Measurements from ENCODE around the gene CYB561D2.

CYB561D2 gene

GRCh38 chr3:50380405-50381085 lies 29.9 kb downstream of the CYB561D2 start:
- H3K27me3 ChIP-seq (ENCODE audit: low read depth, low read length), result no peaks in the 10 kb centered on the region
- H3K36me3 ChIP-seq (replicated peaks; ENCODE audit: low read depth, low read length), result no peaks in the 10 kb centered on the region
- no peaks in the 10 kb centered on the region for H4K20me1 ChIP-seq (ENCODE audit: insufficient read depth, low read length)
- no peaks in the 10 kb centered on the region for H3K4me1 ChIP-seq (ENCODE audit: low read length)
- no peak overlapping the region for H3K4me3 ChIP-seq (ENCODE audit: low read length)
- H3K27ac ChIP-seq (ENCODE audit: low read length), result no peak overlapping the region
- no peaks in the 10 kb centered on the region for H3K9me3 ChIP-seq (ENCODE audit: insufficient read depth, low read length)
- TF ChIP-seq CTCF (IDR thresholded peaks at IDR 0.05; ENCODE audit: low read depth, low read length) (no peak), EZH2phosphoT487 (IDR thresholded peaks at IDR 0.05; ENCODE audit: low read depth) (no peak)
- H3K9ac ChIP-seq (ENCODE audit: low read length), result no peak overlapping the region
- H2AFZ ChIP-seq (ENCODE audit: low read depth, low read length), result no peak overlapping the region
- H3K4me2 ChIP-seq (ENCODE audit: low read length), result no peak overlapping the region
- no peaks in the 10 kb centered on the region for H3K79me2 ChIP-seq (ENCODE audit: low read length)

GRCh38 chr3:50381383-50381782 lies 30.7 kb downstream of the CYB561D2 start:
- Histone ChIP-seq H4K20me1 (ENCODE audit: insufficient read depth, low read length) (no peaks in the 10 kb centered on the region), H3K79me2 (ENCODE audit: low read length) (no peaks in the 10 kb centered on the region), H2AFZ (ENCODE audit: low read depth, low read length) (no peak overlapping the region), H3K4me2 (ENCODE audit: low read length) (no peak overlapping the region), H3K36me3 (replicated peaks; ENCODE audit: low read depth, low read length) (no peaks in the 10 kb centered on the region), H3K27ac (ENCODE audit: low read length) (no peak overlapping the region), H3K27me3 (ENCODE audit: low read depth, low read length) (no peaks in the 10 kb centered on the region), H3K4me1 (ENCODE audit: low read length) (no peaks in the 10 kb centered on the region), H3K9ac (ENCODE audit: low read length) (no peak overlapping the region), H3K9me3 (ENCODE audit: insufficient read depth, low read length) (no peaks in the 10 kb centered on the region), H3K4me3 (ENCODE audit: low read length) (no peak overlapping the region)
- TF ChIP-seq CTCF (IDR thresholded peaks at IDR 0.05; ENCODE audit: low read depth, low read length), result no peak
- no peak for TF ChIP-seq EZH2phosphoT487 (IDR thresholded peaks at IDR 0.05; ENCODE audit: low read depth)

GRCh38 chr3:50382722-50383121 lies 32.1 kb downstream of the CYB561D2 start:
- no peak overlapping the region for H3K27ac ChIP-seq (ENCODE audit: low read length)
- no peak overlapping the region for H2AFZ ChIP-seq (ENCODE audit: low read depth, low read length)
- no peaks in the 10 kb centered on the region for H3K9me3 ChIP-seq (ENCODE audit: insufficient read depth, low read length)
- H3K9ac ChIP-seq (ENCODE audit: low read length), result no peak overlapping the region
- H3K79me2 ChIP-seq (ENCODE audit: low read length), result no peaks in the 10 kb centered on the region
- no peak overlapping the region for H3K4me3 ChIP-seq (ENCODE audit: low read length)
- H3K4me2 ChIP-seq (ENCODE audit: low read length), result no peak overlapping the region
- H3K36me3 ChIP-seq (replicated peaks; ENCODE audit: low read depth, low read length), result no peaks in the 10 kb centered on the region
- no peaks in the 10 kb centered on the region for H3K27me3 ChIP-seq (ENCODE audit: low read depth, low read length)
- H4K20me1 ChIP-seq (ENCODE audit: insufficient read depth, low read length), result no peaks in the 10 kb centered on the region
- TF ChIP-seq EZH2phosphoT487 (IDR thresholded peaks at IDR 0.05; ENCODE audit: low read depth) (no peak), CTCF (IDR thresholded peaks at IDR 0.05; ENCODE audit: low read depth, low read length) (no peak)
- no peaks in the 10 kb centered on the region for H3K4me1 ChIP-seq (ENCODE audit: low read length)

GRCh38 chr3:50383750-50384149 lies 33.1 kb downstream of the CYB561D2 start:
- no peak overlapping the region for H3K4me2 ChIP-seq (ENCODE audit: low read length)
- TF ChIP-seq EZH2phosphoT487 (IDR thresholded peaks at IDR 0.05; ENCODE audit: low read depth), result no peak
- no peak for TF ChIP-seq CTCF (IDR thresholded peaks at IDR 0.05; ENCODE audit: low read depth, low read length)
- H3K36me3 ChIP-seq (replicated peaks; ENCODE audit: low read depth, low read length), result no peaks in the 10 kb centered on the region
- no peak overlapping the region for H2AFZ ChIP-seq (ENCODE audit: low read depth, low read length)
- H3K9me3 ChIP-seq (ENCODE audit: insufficient read depth, low read length), result no peaks in the 10 kb centered on the region
- H3K27ac ChIP-seq (ENCODE audit: low read length), result no peak overlapping the region
- H3K4me3 ChIP-seq (ENCODE audit: low read length), result no peak overlapping the region
- no peak overlapping the region for H3K9ac ChIP-seq (ENCODE audit: low read length)
- H3K27me3 ChIP-seq (ENCODE audit: low read depth, low read length), result no peaks in the 10 kb centered on the region
- no peaks in the 10 kb centered on the region for H4K20me1 ChIP-seq (ENCODE audit: insufficient read depth, low read length)
- H3K79me2 ChIP-seq (ENCODE audit: low read length), result no peaks in the 10 kb centered on the region
- no peaks in the 10 kb centered on the region for H3K4me1 ChIP-seq (ENCODE audit: low read length)
